ENCODE results near the gene COL4A2. TPM values are rescaled to one million over a fixed set of nuclear protein-coding genes. Genes with fewer than 3 reads are reported as not detected.

COL4A2 gene
- total RNA-seq, 4 donors from 2014 or later: 655 to 1,231 (median 912) TPM

- no peak for TF ChIP-seq CTCF (IDR thresholded peaks at IDR 0.05; ENCODE audit: low read depth)
Measured at GRCh38 chr13:110553417-110553816, 246.3 kb downstream of the COL4A2 start.

- no peak for TF ChIP-seq CTCF (IDR thresholded peaks at IDR 0.05; ENCODE audit: low read depth)
Measured at GRCh38 chr13:110554227-110554836, 247.2 kb downstream of the COL4A2 start.

- no peak for TF ChIP-seq CTCF (IDR thresholded peaks at IDR 0.05; ENCODE audit: low read depth)
Measured at GRCh38 chr13:110554946-110555345, 247.9 kb downstream of the COL4A2 start.

- no peak for TF ChIP-seq CTCF (IDR thresholded peaks at IDR 0.05; ENCODE audit: low read depth)
Measured at GRCh38 chr13:110555601-110556223, 248.6 kb downstream of the COL4A2 start.

- TF ChIP-seq CTCF (IDR thresholded peaks at IDR 0.05; ENCODE audit: low read depth): no peak
Measured at GRCh38 chr13:110556224-110556606, 249.1 kb downstream of the COL4A2 start.

- TF ChIP-seq CTCF (IDR thresholded peaks at IDR 0.05; ENCODE audit: low read depth): no peak
Measured at GRCh38 chr13:110557082-110557481, 250.0 kb downstream of the COL4A2 start.

- no peak for TF ChIP-seq CTCF (IDR thresholded peaks at IDR 0.05; ENCODE audit: low read depth)
Measured at GRCh38 chr13:110557610-110558305, 250.7 kb downstream of the COL4A2 start.
